SK-N-MC (cell line): ENCODE data around the gene HBP1.

Experiments used
- EZH2 ChIP-seq: fragments of 200-600 bp; sonication (generic); IDR thresholded peaks from one replicate; pipeline ENCODE4 v1.6.1; 2017; ENCODE audit warnings: antibody characterized with exemption
- FOXP2 ChIP-seq: optimal IDR thresholded peaks from 2 replicates; pipeline ENCODE3; 2011; ENCODE audit warnings: mild to moderate bottlenecking, moderate library complexity; ENCODE audit not compliant: insufficient read depth; ENCODE audit errors: extremely low read length, control extremely low read depth
- POLR2AphosphoS5 ChIP-seq: IDR thresholded peaks from 2 replicates; pipeline ENCODE4 v1.6.1; 2012; ENCODE audit warnings: mild to moderate bottlenecking, low read depth, low read length, borderline replicate concordance

- no peak for TF ChIP-seq EZH2
- TF ChIP-seq POLR2AphosphoS5, result no peak
- no peak for TF ChIP-seq FOXP2
These were observed 40.8 kb downstream of the HBP1 start for GRCh38 chr7:107209565-107209964.
